Naive thymus-derived CD4-positive, alpha-beta T cell (primary cell): Measurements from ENCODE around the gene TCF7. TPM values are rescaled to one million over a fixed set of nuclear protein-coding genes. Genes with fewer than 3 reads are reported as not detected.
A peak's percentile ranks its signal among the peaks of the same experiment; 100 is the strongest.
"Not testable (repeated sequence)": the region's sequence is repeated elsewhere in the genome, so short reads cannot be mapped to it uniquely, and the experiment has no call there.

Experiments
- ATAC-seq: fragments of 150-1000 bp; cut with Tn5 transposase; 2 replicates; pipeline ENCODE4 v1.10.0; 2021; ENCODE audit warnings: mild to moderate bottlenecking, moderate library complexity
- CTCF ChIA-PET: fragments of 350-600 bp; sonication (Branson Sonifier 250); formaldehyde crosslinking; loops from one replicate; lab custom pipeline; 2021; ENCODE audit warnings: antibody characterized with exemption; lab: Charles Lee
- POLR2A ChIA-PET: fragments of 350-600 bp; sonication (Branson Sonifier 250); formaldehyde crosslinking; loops from one replicate; lab custom pipeline; 2021; ENCODE audit warnings: antibody characterized with exemption, inconsistent platforms; lab: Charles Lee
- DNase-seq, 9 donors: peaks; one replicate each; pipeline versions ENCODE4 v3.0.0 to v3.0.0-alpha.2; 2020 to 2022; ENCODE audit warnings: mixed read lengths in 1 of 9
- H3K27ac ChIP-seq: one replicate; pipeline ENCODE4 v1.7.0; 2013; ENCODE audit warnings: mild to moderate bottlenecking, low read depth, low read length, moderate library complexity
- H3K27me3 ChIP-seq, 2 donors: one replicate each; pipeline ENCODE4 v1.7.0; 2013; ENCODE audit warnings: low read length in 2 of 2, mild to moderate bottlenecking in 2 of 2, moderate library complexity in 2 of 2; ENCODE audit not compliant: control insufficient read depth in 2 of 2, insufficient read depth in 2 of 2
- H3K36me3 ChIP-seq, 3 experiments: 1 replicate in 2 of 3; 2 replicates in 1 of 3; pipeline ENCODE4 v1.7.0; 2013; ENCODE audit warnings: low read length in 3 of 3, mild to moderate bottlenecking in 3 of 3, moderate library complexity in 1 of 3; ENCODE audit not compliant: insufficient read depth in 3 of 3, control insufficient read depth in 2 of 3
- H3K4me1 ChIP-seq, 2 donors: one replicate each; pipeline ENCODE4 v1.7.0; 2013; ENCODE audit warnings: low read length in 2 of 2, mild to moderate bottlenecking in 2 of 2, moderate library complexity in 1 of 2; ENCODE audit not compliant: control insufficient read depth in 2 of 2, insufficient read depth in 2 of 2
- H3K4me3 ChIP-seq: 2 replicates; pipeline ENCODE4 v1.7.0; 2013; ENCODE audit warnings: mild to moderate bottlenecking, low read length
- H3K9me3 ChIP-seq, 3 experiments: 1 replicate in 2 of 3; 2 replicates in 1 of 3; pipeline ENCODE4 v1.7.0; 2013; ENCODE audit warnings: low read length in 3 of 3; ENCODE audit not compliant: control insufficient read depth in 2 of 3
- H3K27ac Mint-ChIP-seq, 9 donors: one replicate each; pipeline ENCODE4 v1.8.0; 2020 to 2022; ENCODE audit warnings: mixed read lengths in 9 of 9, mild to moderate bottlenecking in 8 of 9, moderate library complexity in 5 of 9, inconsistent platforms in 2 of 9
- H3K27me3 Mint-ChIP-seq, 5 donors: one replicate each; pipeline ENCODE4 v1.8.0; 2021 to 2022; ENCODE audit warnings: mixed read lengths in 5 of 5, mild to moderate bottlenecking in 1 of 5
- H3K36me3 Mint-ChIP-seq, 5 donors: one replicate each; pipeline ENCODE4 v1.8.0; 2020 to 2022; ENCODE audit warnings: mixed read lengths in 5 of 5, mild to moderate bottlenecking in 3 of 5, inconsistent platforms in 1 of 5
- H3K4me1 Mint-ChIP-seq, 7 donors: one replicate each; pipeline ENCODE4 v1.8.0; 2020 to 2022; ENCODE audit warnings: mixed read lengths in 7 of 7, mild to moderate bottlenecking in 3 of 7, inconsistent platforms in 1 of 7
- H3K4me3 Mint-ChIP-seq, 10 donors: one replicate each; pipeline ENCODE4 v1.8.0; 2020 to 2022; ENCODE audit warnings: mild to moderate bottlenecking in 10 of 10, mixed read lengths in 10 of 10, moderate library complexity in 6 of 10, inconsistent platforms in 2 of 10
- H3K9me3 Mint-ChIP-seq, 11 donors: one replicate each; pipeline ENCODE4 v1.8.0; 2020 to 2022; ENCODE audit warnings: mixed read lengths in 11 of 11, mild to moderate bottlenecking in 4 of 11, inconsistent platforms in 1 of 11, moderate library complexity in 1 of 11
- intact Hi-C, 2 donors: fragments of 100-400 bp; cut with micrococcal nuclease; formaldehyde crosslinking; loops; one replicate each; pipeline ENCODE4 v1.15.1; 2023
- polyA plus RNA-seq, 2 donors: library from polyadenylated mRNA; unstranded; fragments of 300-500 nt; fragmentation: Illumina TruSeq; gene quantifications; one replicate each; pipeline ENCODE4 v1.2.3, GENCODE V29; 2021
- total RNA-seq, 6 experiments: library from RNA in 5 of 6; stranded (reverse) in 5 of 6; gene quantifications; 1 replicate in 5 of 6; 2 replicates in 1 of 6; pipeline ENCODE4 v1.2.3 and lab custom pipeline; 2021 to 2026

The TCF7 gene
- total and polyA plus RNA-seq, 7 experiments from 2014 or later, result 203 to 1,066 (median 560) TPM

- H3K9me3 ChIP-seq, intact Hi-C loops, ATAC-seq, H3K9me3 Mint-ChIP-seq, H3K4me3 ChIP-seq, H3K27me3 ChIP-seq, H3K27me3 Mint-ChIP-seq: not testable (repeated sequence)
- CTCF ChIA-PET, result interaction anchor here (0.9 to 3.0 kb wide), 2 partner anchors 108 to 112 kb away, joined by 3 to 21 read pairs; no protein-coding TSS in a partner anchor
- Histone ChIP-seq H3K4me1 (peaks cover 5 to 52% of the 10 kb centered on the region in 2 donors), H3K27ac (peak overlapping the region; percentile 56), H3K36me3 (peaks cover 7 to 42% (median 7%) of the 10 kb centered on the region in 3 experiments)
- H3K27ac Mint-ChIP-seq, result peak overlapping the region in 8 of 9 donors; percentile 74 to 94 (median 90)
- POLR2A ChIA-PET, result interaction anchor here (0.5 to 48.2 kb wide), 6 partner anchors 9 to 273 kb away, joined by 4 to 1333 read pairs (median 34); partner anchors contain the start of genes PPP2CA and SKP1
- H3K4me3 Mint-ChIP-seq, result peak overlapping the region in 9 of 10 donors; percentile 30 to 81 (median 62)
- H3K36me3 Mint-ChIP-seq, result peaks cover 11 to 44% (median 34%) of the 10 kb centered on the region in 5 donors
- H3K4me1 Mint-ChIP-seq, result peaks cover 41 to 87% (median 77%) of the 10 kb centered on the region in 7 donors
- peak in 1 of 9 donors; percentile 7 for DNase-seq
These were observed 37.8 kb downstream of the TCF7 start for GRCh38 chr5:134152173-134152832.

GRCh38 chr5:134153241-134153640, 38.8 kb downstream of the TCF7 start:
- H3K27ac ChIP-seq, result no peak overlapping the region
- no peaks in the 10 kb centered on the region for H3K9me3 ChIP-seq
- Mint-ChIP-seq H3K4me1 (peaks cover 45 to 94% (median 86%) of the 10 kb centered on the region in 7 donors), H3K9me3 (peaks cover 0 to 8% (median 0%) of the 10 kb centered on the region in 11 donors), H3K27ac (peak overlapping the region in 8 of 9 donors; percentile 55 to 91 (median 86)), H3K36me3 (peaks cover 15 to 53% (median 43%) of the 10 kb centered on the region in 5 donors), H3K4me3 (peak overlapping the region in 4 of 10 donors; percentile 51 to 81 (median 65)), H3K27me3 (no peaks in the 10 kb centered on the region)
- ATAC-seq (no peak), DNase-seq (no peak)
- H3K4me1 ChIP-seq, result peaks cover 5 to 56% of the 10 kb centered on the region in 2 donors
- H3K4me3 ChIP-seq, result no peak overlapping the region
- H3K27me3 ChIP-seq, result no peaks in the 10 kb centered on the region
- intact Hi-C loops, result no loop called here
- peaks cover 11 to 49% (median 15%) of the 10 kb centered on the region in 3 experiments for H3K36me3 ChIP-seq
- CTCF ChIA-PET, result interaction anchor here (0.6 to 3.0 kb wide), 7 partner anchors 11 to 127 kb away, joined by 3 to 21 read pairs (median 3); no protein-coding TSS in a partner anchor
- POLR2A ChIA-PET, result interaction anchor here (0.6 to 48.2 kb wide), 7 partner anchors 10 to 434 kb away, joined by 3 to 1333 read pairs (median 19); partner anchors contain the start of genes PPP2CA and SKP1

- POLR2A ChIA-PET, result interaction anchor here (0.6 to 48.2 kb wide), 8 partner anchors 9 to 433 kb away, joined by 3 to 1333 read pairs (median 12); partner anchors contain the start of genes PPP2CA and SKP1
- intact Hi-C loops, result no loop called here
- H3K36me3 ChIP-seq, result peaks cover 11 to 53% (median 19%) of the 10 kb centered on the region in 3 experiments
These were observed 39.2 kb downstream of the TCF7 start for GRCh38 chr5:134153657-134154056.

GRCh38 chr5:134161513-134162395, 47.3 kb downstream of the TCF7 start:
- peaks cover 13 to 70% (median 49%) of the 10 kb centered on the region in 7 donors for H3K4me1 Mint-ChIP-seq
- H3K4me1 ChIP-seq, result peaks cover 0 to 5% of the 10 kb centered on the region in 2 donors

More at GRCh38 chr5:134153657-134154056, 39.2 kb downstream of the TCF7 start:
- Mint-ChIP-seq H3K4me1 (peaks cover 43 to 95% (median 90%) of the 10 kb centered on the region in 7 donors), H3K27me3 (no peaks in the 10 kb centered on the region), H3K36me3 (peaks cover 16 to 56% (median 43%) of the 10 kb centered on the region in 5 donors), H3K27ac (peak overlapping the region in 8 of 9 donors; percentile 55 to 91 (median 86)), H3K9me3 (peaks cover 0 to 8% (median 0%) of the 10 kb centered on the region in 11 donors), H3K4me3 (peak overlapping the region in 5 of 10 donors; percentile 29 to 81 (median 51))
- Histone ChIP-seq H3K27ac (no peak overlapping the region), H3K4me1 (peaks cover 5 to 56% of the 10 kb centered on the region in 2 donors), H3K4me3 (no peak overlapping the region), H3K27me3 (no peaks in the 10 kb centered on the region), H3K9me3 (no peaks in the 10 kb centered on the region)
- ATAC-seq, result no peak
- peak in 1 of 9 donors; percentile 6 for DNase-seq
- CTCF ChIA-PET, result interaction anchor here (0.6 to 3.0 kb wide), 6 partner anchors 11 to 127 kb away, joined by 3 to 21 read pairs (median 4); no protein-coding TSS in a partner anchor

GRCh38 chr5:134162592-134162991, 48.1 kb downstream of the TCF7 start:
- Histone ChIP-seq H3K36me3 (peaks cover 28 to 78% (median 36%) of the 10 kb centered on the region in 3 experiments), H3K27me3 (no peaks in the 10 kb centered on the region), H3K4me1 (peaks cover 0 to 3% of the 10 kb centered on the region in 2 donors), H3K4me3 (no peak overlapping the region), H3K27ac (no peak overlapping the region), H3K9me3 (no peaks in the 10 kb centered on the region)
- H3K27me3 Mint-ChIP-seq, result no peaks in the 10 kb centered on the region
- ATAC-seq (no peak), DNase-seq (peak in 1 of 9 donors; percentile 5)
- ChIA-PET CTCF (interaction anchor here (0.6 to 2.8 kb wide), 2 partner anchors 123 to 645 kb away, joined by 3 to 14 read pairs; no protein-coding TSS in a partner anchor), POLR2A (interaction anchor here (1.3 to 5.8 kb wide), 4 partner anchors 11 to 45 kb away, joined by 4 to 68 read pairs (median 26); partner anchors contain the start of gene SKP1)
- H3K9me3 Mint-ChIP-seq, result peaks cover 0 to 6% (median 0%) of the 10 kb centered on the region in 11 donors
- peaks cover 13 to 72% (median 53%) of the 10 kb centered on the region in 7 donors for H3K4me1 Mint-ChIP-seq
- no peak overlapping the region for H3K27ac Mint-ChIP-seq
- H3K36me3 Mint-ChIP-seq, result peaks cover 16 to 60% (median 51%) of the 10 kb centered on the region in 5 donors
- intact Hi-C loops, result loop anchor here in 1 of 2 donors (2.0 kb wide), 1 partner anchor 14 kb away; the partner anchor contains the start of gene SKP1
- no peak overlapping the region for H3K4me3 Mint-ChIP-seq

More at GRCh38 chr5:134161513-134162395, 47.3 kb downstream of the TCF7 start:
- Histone ChIP-seq H3K4me3 (no peak overlapping the region), H3K27me3 (no peaks in the 10 kb centered on the region), H3K27ac (no peak overlapping the region), H3K9me3 (no peaks in the 10 kb centered on the region), H3K36me3 (peaks cover 30 to 76% (median 39%) of the 10 kb centered on the region in 3 experiments)
- intact Hi-C loops, result loop anchor here (2.0 kb wide), 1 partner anchor 15 kb away; the partner anchor contains the start of gene SKP1 (in 2 of the 2)
- POLR2A ChIA-PET, result interaction anchor here (0.6 to 5.8 kb wide), 5 partner anchors 10 to 363 kb away, joined by 3 to 68 read pairs (median 5); partner anchors contain the start of gene SKP1
- ATAC-seq (no peak), DNase-seq (no peak)
- peaks cover 16 to 62% (median 53%) of the 10 kb centered on the region in 5 donors for H3K36me3 Mint-ChIP-seq
- peaks cover 0 to 6% (median 0%) of the 10 kb centered on the region in 11 donors for H3K9me3 Mint-ChIP-seq
- CTCF ChIA-PET, result interaction anchor here (0.6 to 2.8 kb wide), 5 partner anchors 14 to 646 kb away, joined by 3 to 14 read pairs (median 4); no protein-coding TSS in a partner anchor
- no peaks in the 10 kb centered on the region for H3K27me3 Mint-ChIP-seq
- H3K27ac Mint-ChIP-seq, result peak overlapping the region in 6 of 9 donors; percentile 20 to 78 (median 38)
- H3K4me3 Mint-ChIP-seq, result no peak overlapping the region
